Activated CD4-positive, alpha-beta T cell treated with anti-CD3 and anti-CD28 coated beads, Interleukin-2, amount 50 U/mL, for 1 hour (primary cell): ENCODE measurements around the gene CCDC198.

ENCODE experiments used
- DNase-seq: peaks from one replicate; pipeline ENCODE4 v3.0.0-alpha.2; 2020

Gene CCDC198, protein sequence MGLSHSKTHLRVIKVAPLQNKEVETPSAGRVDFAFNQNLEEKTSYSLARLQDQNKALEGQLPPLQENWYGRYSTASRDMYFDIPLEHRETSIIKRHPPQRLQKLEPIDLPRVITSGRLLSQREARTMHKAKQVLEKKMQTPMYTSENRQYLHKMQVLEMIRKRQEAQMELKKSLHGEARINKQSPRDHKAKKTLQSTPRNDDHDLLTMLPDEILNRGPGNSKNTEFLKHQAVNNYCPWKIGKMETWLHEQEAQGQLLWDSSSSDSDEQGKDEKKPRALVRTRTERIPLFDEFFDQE

DNA sequence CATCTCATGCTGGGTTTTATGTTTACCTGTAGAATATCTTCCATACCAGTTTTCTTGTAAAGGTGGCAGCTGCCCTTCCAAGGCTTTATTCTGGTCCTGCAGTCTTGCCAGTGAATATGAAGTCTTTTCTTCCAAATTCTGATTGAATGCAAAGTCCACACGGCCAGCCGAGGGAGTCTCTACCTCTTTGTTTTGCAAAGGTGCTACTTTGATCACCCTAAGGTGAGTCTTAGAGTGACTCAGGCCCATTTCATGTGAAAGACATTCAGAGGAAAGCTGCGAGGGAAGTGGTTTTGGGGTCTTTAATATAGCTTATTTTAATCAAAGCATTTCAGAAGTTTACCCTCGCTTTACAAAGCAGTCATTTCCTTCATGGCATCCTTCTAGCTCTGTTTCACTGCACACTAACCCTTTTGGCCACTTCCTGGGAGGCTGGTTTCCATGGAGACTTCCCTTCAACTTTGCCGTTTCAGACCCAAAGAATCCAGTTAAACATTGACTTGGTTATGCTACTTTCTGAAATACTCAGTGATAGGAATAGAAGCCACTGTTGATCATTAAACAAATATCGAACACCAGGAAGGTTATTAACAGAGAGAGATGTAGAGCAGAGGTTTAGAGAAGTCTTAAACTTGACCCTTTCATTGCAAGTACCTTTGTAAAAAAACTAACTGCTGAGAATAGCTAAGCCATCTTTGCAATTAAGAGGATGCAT, at the start of gene CCDC198:
Gene CCDC198 (minus strand): TSS at position 391 of the 715 bp plus-strand sequence. CDS start 142 bp downstream, at position 249.
- DNase-seq: no peak

DNA sequence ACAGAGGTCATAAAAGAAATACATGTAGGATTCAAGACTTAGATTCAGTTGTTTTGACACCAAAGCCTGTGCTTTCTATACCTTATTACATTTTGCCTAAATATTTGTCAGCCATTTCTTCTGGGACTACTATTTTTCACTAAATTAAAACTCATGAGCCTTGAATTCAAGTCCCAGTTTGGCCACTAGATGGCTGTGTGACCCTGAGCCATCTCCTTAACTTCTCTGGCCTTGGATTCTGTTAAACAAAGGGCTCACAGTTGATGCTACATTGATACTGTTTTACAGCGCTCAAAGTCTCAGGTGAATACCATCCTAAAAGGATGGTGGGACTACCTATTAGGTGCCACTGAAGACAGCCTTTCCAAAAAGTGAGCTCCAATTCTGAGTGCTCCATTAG, 39.6 kb upstream of the CCDC198 start:
- no peak for DNase-seq

GRCh38 chr14:57530571-57530970, 36.9 kb upstream of the CCDC198 start:
- no peak for DNase-seq

GRCh38 chr14:57526942-57527341, 33.3 kb upstream of the CCDC198 start:
- no peak for DNase-seq

GRCh38 chr14:57519043-57519442, 25.4 kb upstream of the CCDC198 start:
- DNase-seq: no peak

DNA sequence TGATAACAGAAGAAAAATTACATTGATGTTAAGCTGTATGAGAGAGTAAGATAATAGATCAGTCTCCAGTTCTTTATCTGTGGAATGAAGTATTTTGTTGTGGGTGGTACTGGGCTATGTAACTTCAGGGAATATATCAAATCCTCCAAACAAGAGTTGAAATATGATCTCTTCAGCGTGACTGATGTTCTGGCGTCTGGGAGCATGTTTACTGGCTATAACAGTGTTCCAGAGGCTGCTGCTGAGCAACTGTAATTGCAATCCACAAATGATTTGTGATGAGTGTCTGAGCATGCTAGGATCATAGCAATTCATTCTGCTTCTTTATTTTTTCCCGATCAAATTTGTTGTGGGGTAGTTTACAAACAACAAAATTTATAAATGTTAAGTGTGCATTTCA, 18.6 kb upstream of the CCDC198 start:
- DNase-seq: no peak

GRCh38 chr14:57508756-57509155, 15.1 kb upstream of the CCDC198 start:
- no peak for DNase-seq

DNA sequence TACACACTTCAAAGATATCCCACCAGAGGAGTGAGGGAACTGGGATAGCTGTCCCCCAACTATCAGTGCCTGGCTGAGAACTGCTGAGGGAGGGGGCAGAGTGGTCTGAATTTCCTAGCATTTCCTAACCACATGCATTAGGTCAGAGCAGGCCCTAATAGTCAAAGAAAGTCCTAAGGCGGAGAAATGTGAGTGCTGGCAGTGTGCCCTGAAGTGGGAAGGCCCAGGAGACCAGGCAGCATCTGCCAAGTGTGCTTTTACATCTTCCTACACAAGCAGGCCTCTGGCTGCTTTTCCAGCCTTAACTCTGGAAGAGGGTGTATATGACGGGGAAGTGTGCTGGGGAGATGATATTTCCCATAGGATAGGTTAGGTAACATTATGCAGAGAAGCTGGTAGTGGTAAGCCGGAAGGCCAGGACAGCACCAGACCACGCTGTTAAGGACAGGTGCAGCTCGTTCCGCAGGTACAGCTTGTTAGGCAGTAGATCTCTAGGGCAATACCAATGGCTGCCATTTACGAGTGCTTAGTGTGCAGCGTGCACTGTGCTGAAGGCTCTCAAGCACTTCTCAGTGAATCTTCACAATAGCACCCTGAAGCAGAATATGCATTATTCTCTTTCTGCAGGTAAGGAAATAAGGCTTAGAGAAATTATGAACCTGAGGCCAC, 9.1 kb upstream of the CCDC198 start:
- DNase-seq: no peak

DNA sequence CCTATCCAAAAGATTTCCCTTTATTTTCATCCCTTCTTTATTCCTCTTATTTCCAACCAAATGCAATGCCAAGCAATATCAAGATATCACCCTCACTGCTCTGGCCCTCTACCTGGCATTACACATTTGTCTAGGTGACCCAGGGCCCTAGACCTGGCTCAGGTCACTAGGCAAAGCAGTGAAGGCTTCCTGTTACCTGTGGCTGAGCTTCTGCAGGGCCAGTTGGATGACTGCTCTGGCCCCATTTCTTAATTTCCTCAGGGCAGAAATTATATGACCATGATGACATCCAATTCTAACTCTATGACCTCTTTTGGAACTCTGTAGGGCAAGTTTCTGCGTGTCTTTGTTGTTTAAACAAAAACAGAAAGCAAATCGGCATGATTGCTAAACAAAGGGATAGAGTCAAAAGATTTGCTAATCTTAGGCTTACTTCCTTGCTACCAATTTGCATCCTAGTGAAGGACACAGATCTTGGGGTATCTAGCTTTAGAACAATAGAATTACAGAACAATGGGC, 7.4 kb upstream of the CCDC198 start:
- DNase-seq: no peak

DNA sequence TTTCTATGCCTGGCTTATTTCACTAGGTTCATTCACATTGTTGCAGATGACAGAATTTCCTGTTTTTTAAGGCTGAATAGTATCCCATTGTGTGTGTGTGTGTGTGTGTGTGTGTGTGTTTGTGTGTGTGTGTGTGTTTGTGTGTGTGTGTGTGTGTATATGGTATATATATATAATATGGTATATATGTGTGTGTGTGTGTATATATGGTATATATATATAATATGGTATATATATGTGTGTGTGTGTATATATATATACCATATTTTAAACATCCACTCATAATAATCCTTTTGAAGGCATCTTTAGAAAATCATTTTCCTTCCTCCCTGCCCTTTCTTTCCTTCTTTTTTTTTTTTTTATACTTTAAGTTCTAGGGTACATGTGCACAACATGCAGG, 5.0 kb upstream of the CCDC198 start:
- DNase-seq: no peak

- no peak for DNase-seq
Measured at GRCh38 chr14:57498035-57498434, 4.4 kb upstream of the CCDC198 start.

GRCh38 chr14:57495416-57495815, 1.8 kb upstream of the CCDC198 start:
- no peak for DNase-seq

DNA sequence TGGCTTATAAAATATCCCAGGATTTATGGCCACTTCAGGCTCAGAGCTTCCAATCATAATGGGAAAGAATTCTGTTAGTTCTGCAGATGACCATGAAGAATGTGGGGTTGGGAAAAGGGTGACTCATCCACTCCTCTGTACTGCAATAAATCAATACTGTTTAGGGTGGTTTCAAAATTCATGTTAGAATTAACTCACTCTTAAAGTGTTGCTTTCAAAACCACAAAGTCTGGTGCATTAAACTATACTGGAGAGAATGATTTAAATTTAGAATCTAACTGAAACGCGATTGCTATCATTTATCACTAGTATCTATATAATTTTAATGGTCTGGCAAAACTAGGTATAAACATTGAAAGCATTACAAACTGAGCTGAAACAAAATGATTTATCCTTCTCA, 798 bp downstream of the CCDC198 start:
- DNase-seq: no peak

GRCh38 chr14:57491640-57492039, 2.0 kb downstream of the CCDC198 start:
- DNase-seq: no peak

GRCh38 chr14:57487771-57488170, 5.9 kb downstream of the CCDC198 start:
- DNase-seq: no peak

DNA sequence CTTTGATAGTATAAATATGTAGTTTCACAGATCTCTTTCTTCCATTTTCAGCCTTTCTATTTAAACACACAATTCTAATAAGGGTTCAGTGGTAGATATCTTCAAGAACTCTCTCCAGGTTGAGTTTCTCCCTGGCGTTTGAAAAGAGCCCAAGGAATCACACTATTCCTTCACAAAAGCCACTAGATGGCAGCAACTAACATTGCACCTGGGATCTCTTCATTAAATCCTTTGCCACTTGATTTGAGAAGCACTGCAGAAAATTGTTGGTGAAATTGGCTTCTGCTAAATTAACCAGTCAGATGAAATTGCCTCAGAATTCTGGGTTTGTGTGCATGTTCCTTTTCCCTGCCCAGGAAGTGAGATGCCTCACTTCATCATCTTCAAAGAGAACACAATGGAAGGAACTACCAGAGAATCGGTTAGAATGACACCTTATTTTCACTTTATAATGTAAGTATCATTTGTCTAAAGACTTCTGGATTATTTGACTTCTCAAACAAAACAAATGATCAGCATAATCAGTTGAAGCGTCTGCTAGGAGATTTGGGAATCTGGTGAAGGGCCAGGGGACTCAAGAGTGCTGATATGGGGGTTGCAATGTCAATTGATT, 6.8 kb downstream of the CCDC198 start:
- DNase-seq: no peak

DNA sequence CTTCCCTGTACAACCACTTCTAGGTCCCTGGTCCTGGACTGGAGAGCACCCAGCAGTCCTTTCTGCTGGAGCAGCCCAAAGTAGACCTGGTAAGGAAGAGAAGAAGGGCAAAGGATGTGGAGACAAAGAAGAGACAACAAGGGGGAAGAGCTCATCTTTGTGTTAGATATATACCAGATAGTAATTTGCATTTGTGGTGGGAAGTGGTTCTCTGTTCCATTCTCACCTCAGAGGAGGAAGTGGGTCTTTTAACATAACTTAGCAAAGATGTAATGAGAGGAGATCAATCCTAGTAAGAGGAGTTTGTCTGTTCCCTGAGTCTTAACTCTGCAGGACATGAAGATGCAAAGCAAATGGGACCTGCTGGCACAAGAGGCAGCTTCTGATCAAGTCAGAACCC, 8.0 kb downstream of the CCDC198 start:
- DNase-seq: no peak

DNA sequence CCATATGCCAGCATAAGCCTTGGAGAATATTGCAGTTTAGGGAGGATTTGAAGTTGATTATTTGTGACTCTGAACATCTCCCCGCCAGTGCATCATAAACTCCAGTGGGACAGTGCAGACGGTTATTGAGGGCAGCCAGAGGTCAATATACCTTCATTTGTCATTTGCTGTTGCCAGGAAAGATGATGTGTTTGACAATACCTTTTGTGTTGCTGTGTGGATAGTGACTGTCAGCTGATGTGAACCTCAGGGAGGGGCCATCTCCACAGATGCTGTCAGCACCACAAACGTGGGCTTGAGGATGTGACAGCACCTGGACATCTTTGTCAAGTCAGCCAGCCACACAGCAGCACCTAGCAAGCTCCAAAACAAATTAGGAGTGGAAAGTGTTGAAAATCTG, 11.5 kb downstream of the CCDC198 start:
- no peak for DNase-seq

DNA sequence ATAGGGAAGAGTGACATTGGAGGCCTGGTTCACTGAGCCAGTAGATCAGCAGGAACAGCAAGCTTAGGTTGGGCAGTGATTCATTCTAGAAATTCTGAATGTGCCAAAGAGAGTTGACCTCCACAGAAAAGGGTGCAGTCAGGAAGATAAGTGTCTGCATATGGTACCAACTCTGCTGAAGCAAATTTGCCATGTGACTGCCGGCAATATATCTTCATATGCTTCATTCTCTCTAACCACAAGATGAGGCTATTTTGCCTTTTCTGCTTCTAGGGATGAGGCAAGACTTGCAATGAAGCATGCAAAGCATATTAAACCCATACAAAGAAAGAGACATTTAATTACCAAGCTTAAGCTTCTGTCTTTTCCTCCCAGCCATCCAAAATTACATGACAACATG, 13.6 kb downstream of the CCDC198 start:
- no peak for DNase-seq

DNA sequence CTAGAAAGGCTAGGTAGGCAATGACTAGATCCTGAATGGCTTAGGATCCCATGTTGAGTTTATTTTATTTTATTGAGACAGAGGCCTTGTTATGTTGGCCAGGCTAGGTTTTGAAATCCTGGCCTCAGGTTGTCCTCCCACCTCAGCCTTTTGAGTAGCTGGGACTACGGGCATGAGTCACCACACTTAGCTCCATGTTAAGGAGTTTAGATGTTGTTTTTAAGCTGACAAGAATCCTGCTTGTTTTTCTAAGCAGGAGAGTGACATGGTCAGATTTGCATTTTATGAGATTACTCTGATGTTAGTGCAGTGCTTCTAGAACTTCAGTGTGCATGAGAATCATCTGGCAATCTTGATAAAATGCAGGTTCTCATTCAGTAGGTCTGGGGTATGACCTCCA, 14.5 kb downstream of the CCDC198 start:
- DNase-seq: no peak

- DNase-seq: no peak
Measured at GRCh38 chr14:57478050-57478449, 15.6 kb downstream of the CCDC198 start.

DNA sequence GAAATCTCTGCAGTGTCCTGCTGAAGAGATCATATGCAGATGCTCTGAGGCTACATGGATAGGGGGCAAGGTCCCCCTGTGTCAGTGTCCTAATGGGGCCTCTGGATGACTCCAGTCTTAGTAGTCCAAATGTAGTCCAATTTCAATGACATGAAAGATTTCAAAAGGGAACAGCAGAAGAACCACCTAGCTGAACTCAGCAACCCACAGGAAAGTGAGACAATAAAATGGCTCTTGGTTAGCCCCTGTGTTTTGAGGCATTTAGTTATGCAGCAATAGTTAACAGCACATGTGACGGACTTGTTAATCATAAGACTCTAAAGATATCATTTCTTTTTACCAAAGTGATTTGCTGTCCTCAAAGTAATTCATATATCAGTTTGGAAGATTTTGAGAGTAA, 22.7 kb downstream of the CCDC198 start:
- no peak for DNase-seq

- no peak for DNase-seq
Measured at GRCh38 chr14:57464008-57464730, 29.5 kb downstream of the CCDC198 start.
